ENCODE measurements around the gene PRICKLE1. TPM values are rescaled to one million over a fixed set of nuclear protein-coding genes. Genes with fewer than 3 reads are reported as not detected.

PRICKLE1 gene
- total and polyA plus RNA-seq, 2 of the 4 experiments (the other 2 are of a cell fraction), result 21.3 to 21.7 TPM

GRCh38 chr12:42552822-42553221, 36.7 kb downstream of the PRICKLE1 start:
- H2BK20ac ChIP-seq (ENCODE audit: low read depth, low read length), result no peak overlapping the region
- H3K56ac ChIP-seq (ENCODE audit: extremely low read depth, insufficient read depth, low read length), result no peak overlapping the region
- no peak overlapping the region for H2BK15ac ChIP-seq (ENCODE audit: low read depth, low read length)
- no peak overlapping the region for H4K5ac ChIP-seq (ENCODE audit: low read depth, low read length)
- dilution Hi-C loops (cut with HindIII; ENCODE audit: low sequenced_read_pairs, unreplicated experiment), result no loop called here
- peaks cover 4% of the 10 kb centered on the region; the same call in 1 of the 2 replicates for H3K36me3 ChIP-seq (ENCODE audit: control insufficient read depth, insufficient read depth, low read length)
- H2AK5ac ChIP-seq (ENCODE audit: low read depth, low read length), result no peak overlapping the region
- H3K27ac ChIP-seq (ENCODE audit: insufficient read depth, low read length), result no peak overlapping the region
- H4K8ac ChIP-seq (ENCODE audit: low read depth in 2 of 2, low read length in 2 of 2), result no peak overlapping the region
- DNase-seq (no peak), ATAC-seq (ENCODE audit: low read depth) (no peak)
- no peaks in the 10 kb centered on the region for H3K27me3 ChIP-seq (ENCODE audit: control insufficient read depth, insufficient read depth, low read length)
- H3K4me1 ChIP-seq (ENCODE audit: control insufficient read depth, insufficient read depth, low read length), result no peaks in the 10 kb centered on the region; the same call in 1 of the 2 replicates
- WGBS, 2 experiments (ENCODE audit: extremely low coverage in 2 of 2, insufficient read length in 1 of 2), result 89% methylated on average over 4 of the region's 17 CpGs; no CpG with 5 or more reads in 1 of the 2 experiments
- no peak overlapping the region for H2BK120ac ChIP-seq (ENCODE audit: low read depth, low read length)
- no peak overlapping the region for H3K4me3 ChIP-seq (ENCODE audit: insufficient read depth, low read depth, low read length)
- H3K9me3 ChIP-seq (ENCODE audit: control insufficient read depth, insufficient read depth, low read length), result no peaks in the 10 kb centered on the region
- H3K4me2 ChIP-seq (ENCODE audit: low read depth, low read length), result no peak overlapping the region
- no peak overlapping the region for H2AFZ ChIP-seq (replicated peaks; ENCODE audit: low read length, poor library complexity)
- H2AK9ac ChIP-seq (replicated peaks; ENCODE audit: low read depth, low read length, poor library complexity), result no peak overlapping the region
- intact Hi-C loops (cut with micrococcal nuclease), result no loop called here
- H4K91ac ChIP-seq (ENCODE audit: insufficient read depth, low read depth, low read length), result no peak overlapping the region
- ChIA-PET CTCF (interaction anchor here (0.7 kb wide), 1 partner anchor 295 kb away, joined by 3 read pairs; no protein-coding TSS in a partner anchor), POLR2A (ENCODE audit: unreplicated experiment) (interaction anchor here (0.6 kb wide), 1 partner anchor 201 kb away, joined by 3 read pairs; no protein-coding TSS in a partner anchor)
- H2BK5ac ChIP-seq (ENCODE audit: low read depth, low read length, poor library complexity, severe bottlenecking), result no peak overlapping the region
- no peak overlapping the region for H3K18ac ChIP-seq (ENCODE audit: low read depth, low read length)
- H3K4ac ChIP-seq (ENCODE audit: low read depth, low read length), result no peak overlapping the region
- H3K9me1 ChIP-seq (ENCODE audit: insufficient read depth, low read length), result no peaks in the 10 kb centered on the region
- no peak overlapping the region for H3K23ac ChIP-seq (ENCODE audit: low read depth, low read length)
- TF ChIP-seq RFX5 (IDR thresholded peaks at IDR 0.05; ENCODE audit: low read depth, low read length) (no peak), CHD1 (IDR thresholded peaks at IDR 0.05; ENCODE audit: low read depth, low read length) (no peak), POLR2A (IDR thresholded peaks at IDR 0.05; ENCODE audit: low read depth, low read length) (no peak)
- H3K79me1 ChIP-seq (ENCODE audit: low read depth in 1 of 2, low read length in 2 of 2), result peaks cover 0 to 16% of the 10 kb centered on the region in 2 experiments; a peak in 3 of 4 replicates
- in situ Hi-C loops (cut with MboI; ENCODE audit: low sequenced_read_pairs), result no loop called here
- H3K14ac ChIP-seq (replicated peaks; ENCODE audit: low read depth, low read length), result no peak overlapping the region
- no peak overlapping the region for H3K9ac ChIP-seq (ENCODE audit: low read depth, low read length)
- no peaks in the 10 kb centered on the region for H4K20me1 ChIP-seq (ENCODE audit: insufficient read depth, low read length)
- BruUV-seq (replicated peaks), result no TSS peak
